Measurements from ENCODE around the gene ACAD11.

Gene ACAD11

DNA sequence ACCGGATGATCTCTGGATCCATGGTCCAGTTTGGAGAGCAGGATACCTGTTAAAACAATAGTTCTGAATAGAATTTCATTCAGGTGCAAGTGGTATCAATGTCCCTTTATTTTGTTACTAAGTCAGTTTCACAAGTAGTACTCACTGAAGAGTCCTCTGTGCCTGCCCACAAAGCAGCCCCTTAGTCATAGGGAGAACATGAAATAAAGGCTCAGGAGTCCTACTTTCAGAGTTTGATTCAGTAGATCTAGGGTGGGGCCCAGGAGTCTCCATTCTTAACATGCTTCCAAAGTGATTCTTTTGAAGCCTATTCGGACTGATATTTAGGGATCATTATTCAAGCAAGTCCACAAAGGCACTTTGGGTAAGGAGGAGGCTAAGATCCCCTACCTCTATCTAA lies 142.3 kb downstream of the ACAD11 start:
- Mint-ChIP-seq H3K4me3 (no peak overlapping the region), H3K36me3 (peaks cover 46% of the 10 kb centered on the region), H3K9me3 (no peaks in the 10 kb centered on the region), H3K4me1 (peaks cover 10% of the 10 kb centered on the region), H3K27me3 (no peaks in the 10 kb centered on the region), H3K27ac (no peak overlapping the region)
- DNase-seq = no peak
- CTCF ChIA-PET = no interaction called here

DNA sequence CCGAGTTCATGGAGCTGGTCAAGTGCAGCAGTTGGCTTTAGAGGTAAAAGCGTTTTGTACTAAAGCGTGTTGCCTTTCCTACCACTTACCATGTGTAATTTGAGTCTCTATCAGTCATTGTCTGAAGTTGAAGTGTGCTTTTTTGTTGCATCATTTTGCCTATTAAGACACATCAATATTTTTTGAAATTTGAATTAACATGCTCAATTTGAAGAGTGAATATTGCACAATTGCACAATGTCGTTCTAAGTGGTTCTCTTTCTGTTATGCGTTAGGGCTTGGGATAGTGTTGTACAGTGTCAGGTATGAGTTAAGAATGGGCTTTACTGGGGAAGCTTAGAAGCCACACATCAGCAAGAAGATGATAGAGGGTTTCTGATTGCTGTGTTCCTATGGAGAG lies 146.6 kb downstream of the ACAD11 start:
- no peak for DNase-seq
- Mint-ChIP-seq H3K4me3 (no peak overlapping the region), H3K9me3 (no peaks in the 10 kb centered on the region), H3K27ac (no peak overlapping the region), H3K36me3 (peaks cover 53% of the 10 kb centered on the region), H3K27me3 (no peaks in the 10 kb centered on the region), H3K4me1 (no peaks in the 10 kb centered on the region)
- CTCF ChIA-PET = interaction anchor here (1.1 kb wide), 1 partner anchor 21 kb away, joined by 3 read pairs; no protein-coding TSS in a partner anchor

DNA sequence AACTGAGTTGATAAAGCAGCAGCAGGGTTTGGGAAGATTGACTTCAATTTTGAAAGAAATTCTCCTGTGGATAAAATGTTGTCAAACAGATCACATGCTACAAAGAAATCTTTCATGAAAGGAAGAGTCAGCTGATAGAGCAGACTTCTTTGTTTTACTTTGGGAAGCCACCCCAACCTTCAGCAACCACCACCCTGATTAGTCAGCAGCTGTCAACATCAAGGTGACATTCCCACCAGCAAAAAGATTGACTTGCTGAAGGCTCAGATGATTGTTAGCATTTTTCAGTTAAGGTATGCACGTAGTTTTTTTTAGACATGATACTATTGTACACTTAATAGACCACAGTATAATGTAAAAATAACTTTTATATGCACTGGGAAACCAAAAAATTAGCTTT lies 150.1 kb downstream of the ACAD11 start:
- Mint-ChIP-seq H3K4me3 (no peak overlapping the region), H3K27me3 (no peaks in the 10 kb centered on the region), H3K27ac (no peak overlapping the region), H3K9me3 (no peaks in the 10 kb centered on the region), H3K36me3 (peaks cover 48% of the 10 kb centered on the region), H3K4me1 (no peaks in the 10 kb centered on the region)
- DNase-seq = no peak
- CTCF ChIA-PET = interaction anchor here (0.6 to 1.9 kb wide), 2 partner anchors 27 to 1900 kb away, joined by 3 to 6 read pairs; no protein-coding TSS in a partner anchor

DNA sequence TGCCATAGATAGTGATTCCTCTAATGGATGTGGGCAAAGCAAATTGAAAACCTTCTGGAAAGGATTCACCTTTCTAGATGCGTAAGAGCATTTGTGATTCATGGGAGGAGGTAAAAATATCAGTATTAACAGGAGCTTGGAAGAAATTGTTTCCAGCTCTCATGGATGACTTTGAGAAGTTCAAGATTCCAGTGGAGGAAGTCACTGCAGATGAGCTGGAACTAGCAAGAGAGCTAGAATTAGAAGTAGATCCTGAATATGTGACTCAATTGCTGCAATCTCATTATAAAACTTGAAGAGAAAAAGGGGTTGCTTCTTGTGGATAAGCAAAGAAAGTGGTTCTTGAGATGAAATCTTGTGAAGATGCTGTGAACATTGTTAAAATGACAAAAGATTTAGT lies 150.5 kb downstream of the ACAD11 start:
- Mint-ChIP-seq H3K4me3 (no peak overlapping the region), H3K27me3 (no peaks in the 10 kb centered on the region), H3K9me3 (no peaks in the 10 kb centered on the region), H3K27ac (no peak overlapping the region), H3K36me3 (peaks cover 46% of the 10 kb centered on the region), H3K4me1 (no peaks in the 10 kb centered on the region)
- CTCF ChIA-PET = no interaction called here
- no peak for DNase-seq
